GM21825 (cell line): ENCODE data around the gene FAM163B.

ENCODE experiments used
- ATAC-seq: cut with Tn5 transposase; IDR thresholded peaks from one replicate; pipeline ENCODE4 v1.9.1; 2021; ENCODE audit warnings: mild to moderate bottlenecking, moderate library complexity; ENCODE audit not compliant: unreplicated experiment

Gene FAM163B

DNA sequence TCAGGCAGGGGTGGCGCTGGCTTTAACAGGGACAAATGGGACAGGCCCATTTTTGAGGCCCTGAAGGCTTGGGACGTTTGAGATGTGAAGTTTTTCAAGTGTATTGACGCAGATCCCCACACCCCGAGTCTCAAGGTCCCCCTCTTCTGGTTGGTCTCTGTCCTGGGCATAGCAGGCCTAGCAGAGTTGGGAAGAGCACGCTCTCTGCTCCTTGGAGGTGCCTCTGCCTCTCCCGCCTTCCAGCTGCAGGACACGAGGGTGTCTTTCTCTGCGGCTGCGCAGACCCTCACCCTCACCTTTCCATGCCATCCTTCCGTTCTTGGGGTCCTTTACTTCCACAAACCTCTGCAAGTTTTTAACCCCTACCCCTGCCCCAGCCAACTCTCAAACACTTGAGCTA lies 56.1 kb downstream of the FAM163B start:
- ATAC-seq: no peak

DNA sequence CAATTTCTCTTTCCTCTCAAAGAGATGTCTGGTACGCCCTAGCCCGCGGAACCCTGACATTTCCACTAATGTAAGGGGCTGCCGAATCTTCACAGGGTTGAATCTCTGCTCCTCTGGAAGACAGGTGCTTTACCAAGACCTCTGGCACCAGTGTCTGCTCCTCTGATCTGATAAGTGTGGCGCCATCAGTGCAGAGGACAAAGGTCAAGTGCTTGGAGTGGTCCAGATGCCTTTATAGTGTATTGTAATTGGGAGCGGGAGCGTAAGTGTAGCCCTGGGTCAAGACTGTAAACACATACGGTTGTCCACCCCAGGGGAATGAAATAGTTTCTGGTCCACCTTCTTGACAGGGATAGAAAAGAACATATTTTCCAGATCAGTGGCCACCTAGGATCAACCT lies 57.0 kb downstream of the FAM163B start:
- no peak for ATAC-seq

DNA sequence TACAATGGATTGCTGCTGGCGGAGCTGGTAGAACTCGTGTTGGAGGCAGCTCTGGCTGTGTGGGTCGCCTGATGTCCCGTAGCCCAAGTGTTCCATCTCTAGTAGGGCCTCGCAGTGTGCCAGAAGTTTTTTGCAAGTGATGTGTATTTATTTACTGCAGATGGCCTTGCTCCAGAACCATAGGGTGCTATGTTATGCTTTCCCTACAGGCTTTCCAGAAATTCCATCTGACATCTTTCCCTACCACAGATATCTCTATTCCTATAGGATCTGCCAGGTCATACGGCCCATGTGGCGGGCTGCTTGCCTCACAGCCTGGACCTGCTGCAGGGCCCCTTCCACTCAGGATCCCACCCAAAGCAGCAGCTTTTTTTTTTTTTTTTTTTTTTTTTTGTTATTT lies 57.7 kb downstream of the FAM163B start:
- ATAC-seq: no peak

DNA sequence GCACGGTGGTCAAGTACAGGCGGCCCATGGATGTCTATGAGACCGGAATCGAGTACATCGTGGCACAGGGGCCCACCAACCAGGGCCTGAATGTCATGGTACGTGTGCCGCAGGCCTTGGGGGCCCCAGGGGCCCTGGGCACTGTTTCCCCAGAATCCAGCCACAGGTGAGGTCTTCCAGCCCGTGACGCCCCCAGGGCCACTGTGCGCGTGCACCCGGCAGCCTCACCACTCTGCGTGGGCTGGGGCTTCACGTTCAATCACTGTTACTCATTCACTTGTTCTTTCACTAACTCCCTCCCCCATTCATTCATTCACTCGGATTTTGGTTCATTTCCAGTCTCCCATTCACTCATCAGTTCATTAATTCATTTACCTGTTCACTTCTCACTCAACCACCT lies 62.1 kb downstream of the FAM163B start:
- no peak for ATAC-seq

DNA sequence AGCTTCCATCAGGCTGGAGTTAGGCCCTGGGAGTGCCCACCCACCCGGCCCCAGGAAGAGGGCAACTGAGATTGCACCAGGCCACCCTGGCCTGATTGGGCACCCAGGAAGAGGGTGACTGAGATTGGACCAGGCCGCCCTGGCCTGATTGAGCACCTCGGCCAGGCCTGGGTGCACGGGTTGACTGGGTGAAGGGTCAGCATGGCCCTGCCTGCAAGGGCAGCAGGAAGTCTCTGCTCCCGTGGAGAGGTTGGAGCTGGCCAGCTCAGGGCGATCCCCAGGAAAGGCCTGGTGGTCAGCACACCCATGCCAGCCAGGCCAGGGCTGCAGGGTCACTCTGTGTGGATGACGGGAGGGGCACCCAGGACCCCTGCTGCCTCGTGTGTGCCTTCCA lies 62.9 kb downstream of the FAM163B start:
- ATAC-seq: no peak

DNA sequence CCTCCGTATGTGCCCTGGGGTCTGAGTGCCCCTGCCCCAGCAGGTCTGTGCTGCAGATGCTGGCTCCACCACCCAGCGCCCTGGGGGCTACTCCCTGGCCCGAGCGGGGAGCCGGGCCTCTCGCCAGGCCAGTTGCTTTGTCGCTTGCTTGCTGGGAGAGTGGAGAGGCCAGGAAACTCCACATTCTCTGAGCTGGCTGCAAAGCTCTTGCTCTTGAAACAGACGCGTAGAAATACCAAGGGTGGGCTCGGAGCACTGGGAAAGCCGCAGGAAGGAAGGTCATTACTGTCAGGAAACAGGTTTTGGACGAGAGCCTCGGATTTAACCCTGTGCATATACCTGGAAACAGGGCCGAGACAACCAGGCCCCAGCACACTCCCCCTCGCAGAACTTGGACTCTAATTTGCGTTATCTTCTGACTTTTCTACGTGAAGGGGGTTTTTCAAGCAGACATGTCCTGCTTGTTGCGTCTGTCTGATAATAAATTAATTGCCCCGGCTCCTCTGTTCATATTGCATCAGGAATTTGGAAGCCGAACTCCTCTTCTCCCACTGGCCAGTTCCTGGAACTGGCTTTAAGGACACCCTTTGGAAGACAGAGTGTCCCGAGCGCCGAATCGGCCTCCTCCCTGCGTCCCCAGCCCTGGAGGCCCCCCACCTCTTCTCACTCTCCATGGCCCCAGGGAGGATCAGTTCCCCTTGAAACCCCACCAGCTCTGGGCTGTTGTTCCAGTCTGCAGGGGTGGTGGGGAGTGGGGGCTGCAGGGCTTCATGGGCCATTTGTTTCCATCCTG lies 63.5 kb downstream of the FAM163B start:
- ATAC-seq: no peak

DNA sequence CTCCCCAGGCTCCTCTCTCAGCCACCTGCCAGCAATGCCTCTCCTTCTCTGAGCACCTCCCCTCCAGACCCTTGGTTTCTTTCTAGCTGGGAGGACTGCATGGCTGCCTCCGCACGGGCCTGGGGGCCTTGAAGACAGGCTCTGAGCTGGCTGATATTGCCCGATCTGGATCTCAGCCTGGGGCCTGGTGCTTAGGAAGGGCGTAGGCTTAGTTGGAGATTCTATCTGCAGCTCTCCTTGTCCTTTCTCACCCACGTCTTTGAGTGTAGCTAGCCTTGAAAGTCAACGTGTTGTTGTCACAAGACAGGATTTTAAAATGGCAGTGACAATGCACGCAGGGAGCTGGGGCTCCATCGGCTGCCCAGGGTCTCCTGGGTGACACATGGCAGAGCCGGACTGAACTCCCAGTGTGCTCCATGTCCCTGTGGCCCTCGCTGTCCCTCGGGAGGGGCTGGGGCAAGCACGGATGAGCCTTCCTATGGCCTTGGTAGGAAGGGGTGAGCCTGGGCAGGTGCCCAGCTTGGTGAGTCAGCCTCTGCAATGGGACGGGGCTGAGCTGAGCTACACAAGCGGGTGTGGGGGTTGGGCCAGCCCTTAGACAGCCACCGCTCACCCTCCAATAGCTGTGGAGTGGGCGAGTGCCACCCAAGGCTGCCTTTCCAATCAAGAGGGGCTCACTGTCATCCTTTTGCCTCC lies 65.3 kb downstream of the FAM163B start:
- ATAC-seq: no peak

DNA sequence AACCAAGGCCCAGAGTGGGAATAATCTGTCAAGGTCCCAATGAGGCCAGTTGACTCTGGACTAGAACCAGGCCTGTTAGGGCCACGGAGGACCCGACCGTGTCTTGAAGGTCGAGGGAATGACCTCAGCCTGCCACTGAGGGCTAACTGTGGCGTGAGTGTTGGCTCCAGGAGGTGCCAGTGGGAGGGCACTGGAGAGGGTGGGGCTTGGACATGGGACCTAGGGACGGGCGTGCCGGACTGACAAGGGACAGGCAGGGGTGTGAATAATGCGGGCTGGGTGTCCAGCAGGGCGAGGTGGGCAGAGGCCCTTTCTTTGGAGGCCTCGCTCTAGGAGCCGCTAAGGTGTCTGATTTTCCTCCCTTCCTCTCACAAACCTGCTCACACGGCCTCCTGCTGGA lies 67.2 kb downstream of the FAM163B start:
- no peak for ATAC-seq

DNA sequence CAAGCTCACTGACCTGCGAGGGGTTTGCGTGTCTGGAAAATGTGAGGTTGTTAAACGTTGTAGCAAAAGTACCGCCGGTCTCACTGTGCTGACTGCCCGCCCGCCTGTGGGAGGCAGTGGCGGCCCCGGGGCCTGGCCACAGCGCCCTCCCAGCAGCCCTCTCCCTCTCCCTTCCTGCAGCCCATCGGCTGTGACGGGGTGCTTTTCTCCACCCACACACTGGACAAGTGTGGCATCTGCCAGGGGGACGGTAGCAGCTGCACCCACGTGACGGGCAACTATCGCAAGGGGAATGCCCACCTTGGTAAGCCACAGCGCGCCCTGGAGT lies 68.5 kb downstream of the FAM163B start:
- no peak for ATAC-seq

DNA sequence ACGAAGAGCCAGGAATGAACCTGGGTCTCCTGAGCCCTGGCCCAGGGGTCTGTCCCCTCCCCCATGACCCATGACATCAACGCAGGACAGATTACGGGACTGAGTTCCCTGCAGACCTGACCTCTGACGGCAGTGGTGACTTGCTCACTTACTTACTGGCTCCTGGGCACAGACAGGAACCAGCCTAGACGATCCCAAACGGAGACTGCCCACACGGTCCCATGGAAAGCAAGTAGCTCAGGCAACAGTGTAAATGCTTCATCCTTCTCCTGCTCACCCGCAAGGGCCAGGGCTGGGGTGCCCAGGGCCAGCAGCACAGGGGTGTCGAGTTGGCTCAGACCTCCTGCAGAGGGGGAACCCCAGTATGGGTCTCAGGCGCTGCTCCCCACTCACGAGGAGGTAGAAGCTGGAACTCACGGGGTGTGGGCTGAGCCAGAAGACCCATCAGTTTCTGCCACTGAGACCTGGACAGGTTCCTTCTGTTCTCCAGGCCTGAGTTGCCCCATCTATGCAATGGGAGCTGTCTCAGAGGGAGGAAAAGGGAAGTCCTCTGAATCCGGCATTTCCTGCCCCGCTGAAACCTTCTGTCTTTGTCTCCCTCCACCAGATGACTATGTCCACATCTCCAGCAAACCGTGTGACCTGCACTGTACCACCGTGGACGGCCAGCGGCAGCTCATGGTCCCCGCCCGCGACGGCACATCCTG lies 69.0 kb downstream of the FAM163B start:
- no peak for ATAC-seq

DNA sequence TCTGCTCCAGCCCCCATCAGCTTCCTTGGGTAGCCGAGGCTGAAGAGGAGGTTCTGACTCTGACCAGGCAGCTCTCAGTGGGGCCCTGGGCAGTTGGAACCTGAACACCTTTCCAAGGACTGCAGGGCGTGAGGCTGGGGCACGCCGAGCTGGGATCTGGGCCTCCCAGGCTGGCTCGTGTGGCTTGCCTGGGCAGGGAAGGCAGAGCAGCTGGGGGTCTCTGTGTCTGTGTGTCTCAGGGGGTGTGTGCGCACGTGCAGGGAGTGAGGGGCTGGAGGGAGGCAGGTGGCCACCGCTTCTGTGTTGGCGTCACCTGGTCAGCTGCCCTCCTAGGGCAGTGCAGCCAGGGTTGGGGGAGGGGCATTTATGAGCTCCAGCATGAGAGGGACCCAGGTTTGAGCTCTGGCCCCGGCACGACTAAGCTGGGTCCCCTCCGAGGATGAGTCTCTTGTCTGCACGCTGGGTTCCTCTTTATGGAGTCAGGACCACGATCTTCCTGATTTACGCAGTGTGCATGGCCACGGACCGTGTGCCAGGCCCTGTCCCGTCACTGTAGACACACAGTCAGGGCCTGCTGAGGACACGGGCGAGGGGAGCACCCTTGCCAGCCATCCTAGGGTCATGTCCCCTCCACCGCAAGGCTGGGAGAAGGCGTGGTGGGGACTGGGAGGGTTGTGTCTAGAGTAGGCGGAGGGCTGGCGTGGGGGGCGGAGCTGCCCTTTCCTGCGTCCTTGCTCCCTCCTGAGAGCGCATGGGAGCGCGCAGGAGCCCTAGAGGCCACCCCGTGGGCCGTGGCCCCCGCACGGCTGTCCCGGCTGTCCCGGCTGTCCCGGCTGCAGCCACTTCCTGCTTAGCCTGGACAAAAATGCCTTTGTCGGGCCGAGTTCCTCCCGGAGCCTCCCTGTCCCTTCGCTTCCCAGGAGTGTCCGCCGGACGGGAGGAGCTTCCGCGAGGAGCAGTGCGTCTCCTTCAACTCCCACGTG lies 70.0 kb downstream of the FAM163B start:
- ATAC-seq: no peak

DNA sequence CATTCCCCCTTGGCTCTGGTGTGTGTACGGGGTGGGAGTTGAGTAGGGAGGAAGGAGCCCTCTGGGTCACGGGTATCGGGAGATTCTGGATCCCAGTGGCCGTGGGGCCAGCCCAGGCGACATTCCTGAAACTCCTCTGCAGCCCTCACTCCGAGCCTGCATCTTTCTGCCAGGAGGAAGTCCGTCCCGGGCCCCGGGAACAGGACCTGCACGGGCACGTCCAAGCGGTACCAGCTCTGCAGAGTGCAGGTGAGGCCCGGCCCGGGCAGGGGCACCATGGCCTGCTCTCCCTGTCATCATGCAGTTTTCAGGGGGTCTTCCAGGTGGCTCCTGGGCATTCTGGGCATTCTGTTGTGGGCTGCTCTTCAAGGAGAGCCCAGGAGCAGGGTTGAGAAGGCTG lies 71.0 kb downstream of the FAM163B start:
- no peak for ATAC-seq

DNA sequence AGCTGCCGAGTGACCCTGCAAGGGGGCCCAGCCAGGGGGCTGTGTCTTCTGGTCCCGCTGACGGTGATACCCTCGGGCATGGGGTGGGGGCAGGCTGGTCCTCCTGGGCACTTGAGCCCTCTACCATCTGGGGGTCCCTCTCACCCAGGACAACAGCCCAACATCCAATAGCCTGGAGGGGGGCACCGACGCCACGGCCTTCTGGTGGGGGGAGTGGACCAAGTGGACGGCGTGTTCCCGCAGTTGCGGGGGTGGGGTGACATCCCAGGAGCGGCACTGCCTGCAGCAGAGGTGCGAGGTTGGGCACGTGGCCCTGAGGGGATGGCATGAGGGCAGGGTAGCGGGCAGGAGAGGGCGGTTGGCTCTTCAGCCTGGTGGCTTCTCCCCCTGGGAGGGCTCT lies 71.9 kb downstream of the FAM163B start:
- ATAC-seq: no peak

DNA sequence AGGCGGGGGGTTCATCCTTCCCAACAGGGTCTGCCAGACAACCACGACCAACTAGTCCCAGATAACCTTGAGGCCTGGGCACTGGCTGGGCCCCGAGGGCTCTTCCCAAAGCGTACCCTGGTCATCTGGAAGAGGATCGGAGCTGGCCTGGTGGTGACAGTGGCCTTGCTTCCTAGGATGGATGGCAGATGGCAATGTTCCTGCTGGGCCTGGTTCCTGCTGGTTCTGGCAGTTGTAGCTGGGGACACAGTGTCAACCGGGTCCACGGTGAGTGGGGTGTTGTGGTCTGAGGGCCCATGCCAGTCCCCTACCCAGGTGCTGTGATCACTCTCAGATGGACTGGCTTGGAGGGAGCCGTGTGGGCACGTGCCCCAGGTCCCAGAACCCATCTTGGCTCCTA lies 72.7 kb downstream of the FAM163B start:
- ATAC-seq: no peak

DNA sequence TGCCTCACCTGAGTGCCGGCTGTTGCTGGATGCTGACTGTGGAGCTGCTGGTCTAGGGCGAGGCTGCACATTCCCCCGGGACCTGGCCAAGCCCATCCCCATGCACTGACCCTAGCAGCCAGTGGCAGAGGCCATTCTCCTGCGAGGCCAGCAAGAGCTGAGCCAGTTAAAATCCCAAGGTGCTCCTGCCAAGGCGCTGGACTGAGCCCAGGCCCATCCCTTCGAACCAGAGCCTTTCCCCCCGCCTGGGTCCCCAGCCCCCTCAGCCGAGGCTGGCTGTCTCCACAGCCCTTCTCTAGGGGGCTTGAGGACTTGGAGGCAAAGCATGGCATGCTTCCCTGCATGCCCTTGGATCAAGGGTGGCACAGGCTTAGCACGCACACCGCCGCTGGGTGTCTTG lies 73.1 kb downstream of the FAM163B start:
- ATAC-seq: no peak

DNA sequence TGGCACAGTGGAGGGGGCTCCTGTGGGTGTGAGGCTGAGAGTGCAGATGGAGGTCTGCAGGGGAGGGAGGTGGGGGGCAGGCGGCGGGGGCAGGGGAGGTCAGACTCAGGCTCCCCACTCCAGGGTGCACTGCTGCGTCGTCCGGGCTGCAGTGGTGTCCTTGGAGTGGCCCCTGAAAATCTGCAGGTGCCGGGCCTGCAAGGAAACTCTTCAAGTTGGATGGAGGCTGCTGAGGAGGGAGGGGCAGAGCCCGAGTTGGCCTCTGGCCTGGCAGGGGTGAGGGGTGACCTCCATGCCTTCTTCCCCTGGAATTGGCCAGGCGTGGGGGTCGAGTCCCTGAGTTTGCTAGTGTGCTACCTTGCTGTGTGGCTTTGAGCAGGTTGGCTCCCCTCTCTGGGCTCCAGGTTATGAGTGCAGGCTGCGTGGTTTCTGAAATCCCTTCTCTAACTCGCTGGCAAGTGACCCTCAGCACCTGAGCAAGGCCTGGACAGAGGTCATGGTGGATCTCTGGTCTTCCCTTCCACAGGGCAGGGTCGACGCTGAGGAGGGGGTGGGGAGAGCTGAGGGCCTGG lies 73.8 kb downstream of the FAM163B start:
- ATAC-seq: no peak

DNA sequence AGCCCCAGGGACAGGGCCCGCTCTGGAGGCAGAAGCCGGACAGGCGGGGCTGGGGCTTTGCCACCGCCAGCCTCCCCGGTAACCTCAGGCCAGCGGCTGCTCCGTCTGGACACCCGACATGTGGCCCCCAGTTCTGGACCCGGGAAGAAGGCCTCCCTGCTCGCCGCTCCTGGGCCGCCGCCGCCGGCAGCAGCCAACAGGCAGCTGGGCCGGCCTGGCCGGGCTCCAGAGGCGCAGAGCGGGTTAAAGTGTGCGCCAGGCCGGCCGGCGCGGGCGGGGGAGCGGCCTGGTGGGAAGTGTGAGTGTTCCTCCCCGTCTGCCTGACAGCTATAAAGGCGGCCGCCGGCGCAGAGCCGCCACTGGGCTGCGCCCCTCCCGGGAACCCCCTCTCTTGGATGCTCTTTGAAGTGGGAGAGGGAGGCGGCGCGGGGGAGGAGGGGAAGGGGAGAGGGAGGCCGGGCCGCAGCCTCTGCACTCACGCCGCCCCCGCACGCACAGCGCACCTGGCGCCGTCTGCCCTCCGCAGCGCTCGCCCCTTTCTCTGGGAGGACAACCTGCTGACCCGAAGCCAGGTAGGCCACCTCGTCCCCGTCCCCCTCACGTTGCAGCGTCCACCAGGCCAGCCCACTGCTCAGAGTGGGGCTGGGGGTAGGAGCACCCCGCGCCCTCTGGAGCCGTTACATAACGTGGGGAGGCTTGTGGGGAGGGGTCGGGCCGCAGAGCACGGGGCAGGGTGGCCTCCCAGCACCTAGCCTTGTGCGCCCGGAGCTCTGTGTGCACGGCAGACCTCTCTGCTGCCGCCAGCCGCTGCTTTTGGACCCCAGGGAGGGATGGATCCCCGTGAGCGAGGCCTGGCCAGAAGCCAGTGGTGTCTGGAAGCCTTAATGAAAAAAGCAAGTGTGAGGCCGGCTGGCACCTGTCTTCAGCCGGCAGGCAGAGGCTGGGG lies 74.6 kb downstream of the FAM163B start, which contains the start of gene ADAMTSL2:
Gene ADAMTSL2 (plus strand): TSS at position 359 of the 946 bp plus-strand sequence. CDS start 2,009 bp downstream, outside the sequence.
- no peak for ATAC-seq

DNA sequence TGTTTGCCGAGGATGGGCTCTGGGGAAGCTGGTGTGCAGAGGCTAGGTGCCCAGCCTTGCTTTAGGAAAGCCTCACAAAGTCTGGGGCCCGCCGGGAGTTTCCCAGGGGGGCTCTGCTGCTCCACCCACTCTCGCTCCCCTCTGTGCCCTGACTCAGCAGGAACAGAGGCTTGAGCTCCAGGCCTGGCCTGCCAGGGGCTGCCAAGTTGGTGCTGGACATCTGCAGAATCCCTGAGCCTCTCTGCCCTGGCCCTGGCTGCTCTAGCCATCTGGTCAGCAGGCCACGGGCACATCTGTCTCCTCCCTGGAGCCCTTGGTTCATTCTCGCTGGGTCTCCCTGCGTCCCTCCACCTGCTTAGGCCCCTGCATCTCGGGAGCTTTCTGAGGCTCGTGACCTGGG lies 75.3 kb downstream of the FAM163B start:
- no peak for ATAC-seq

DNA sequence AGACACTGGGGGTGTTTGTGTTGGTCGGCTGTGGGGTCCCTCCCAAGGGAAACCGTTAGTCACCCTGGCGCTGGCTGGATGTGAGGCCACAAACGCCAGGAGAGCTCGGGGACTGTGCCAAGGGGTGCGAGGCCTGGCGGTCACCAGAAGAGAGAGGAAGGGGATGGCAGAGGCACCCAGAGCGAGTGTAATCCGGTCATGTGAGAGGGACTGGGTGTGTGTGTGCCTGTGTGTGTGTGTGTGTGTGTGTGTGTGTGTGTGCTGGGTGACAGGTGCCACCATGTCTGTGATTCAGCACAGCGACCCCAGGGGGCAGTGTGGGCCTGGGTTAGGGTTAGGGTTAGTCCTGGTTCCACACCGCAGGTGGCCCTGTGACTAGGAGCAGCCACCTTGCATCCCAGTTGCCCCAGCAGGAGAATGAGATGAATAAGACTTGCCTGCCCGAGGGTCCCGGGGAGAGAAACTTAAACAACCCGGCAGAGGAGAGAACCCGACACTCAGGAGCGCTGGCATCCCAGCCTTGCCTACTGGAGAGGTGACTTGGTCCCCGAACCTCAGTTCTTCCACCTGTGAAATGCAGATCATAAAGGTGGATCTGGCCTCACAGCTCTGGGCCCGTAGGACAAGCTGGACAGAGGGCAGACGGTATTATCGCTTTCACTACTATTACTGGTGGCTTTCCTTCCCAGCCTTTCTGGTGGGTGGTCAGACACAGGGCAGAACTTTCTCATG lies 76.1 kb downstream of the FAM163B start:
- ATAC-seq: no peak
